HG02970 (cell line): ENCODE results near the gene MCC.

Experiments used
- ATAC-seq: cut with Tn5 transposase; IDR thresholded peaks from one replicate; pipeline ENCODE4 v1.9.1; 2021; ENCODE audit warnings: mild to moderate bottlenecking, moderate library complexity, moderate number of reproducible peaks; ENCODE audit not compliant: unreplicated experiment, low FRiP score

The MCC gene

GRCh38 chr5:113233606-113234005, 254.6 kb downstream of the MCC start:
- no peak for ATAC-seq

- ATAC-seq = no peak
Observed at GRCh38 chr5:113232667-113233066, 255.6 kb downstream of the MCC start.

- no peak for ATAC-seq
Observed at GRCh38 chr5:113232221-113232620, 256.0 kb downstream of the MCC start.

- no peak for ATAC-seq
Observed at GRCh38 chr5:113231653-113232000, 256.6 kb downstream of the MCC start.

GRCh38 chr5:113230711-113231652, 257.3 kb downstream of the MCC start:
- ATAC-seq = no peak

- ATAC-seq = no peak
Observed at GRCh38 chr5:113227798-113228197, 260.5 kb downstream of the MCC start.

GRCh38 chr5:113226116-113226736, 262.0 kb downstream of the MCC start:
- no peak for ATAC-seq

GRCh38 chr5:113225259-113225658, 263.0 kb downstream of the MCC start:
- ATAC-seq = no peak

- no peak for ATAC-seq
Observed at GRCh38 chr5:113224605-113225065, 263.6 kb downstream of the MCC start.

GRCh38 chr5:113223831-113224604, 264.2 kb downstream of the MCC start:
- ATAC-seq = no peak

GRCh38 chr5:113223315-113223714, 264.9 kb downstream of the MCC start:
- ATAC-seq = no peak

- no peak for ATAC-seq
Observed at GRCh38 chr5:113221294-113222176, 266.7 kb downstream of the MCC start.

- no peak for ATAC-seq
Observed at GRCh38 chr5:113219695-113220094, 268.6 kb downstream of the MCC start.

GRCh38 chr5:113218906-113219517, 269.2 kb downstream of the MCC start:
- no peak for ATAC-seq

GRCh38 chr5:113218200-113218599, 270.1 kb downstream of the MCC start:
- no peak for ATAC-seq

- ATAC-seq = no peak
Observed at GRCh38 chr5:113217619-113218184, 270.6 kb downstream of the MCC start.

GRCh38 chr5:113216545-113216944, 271.7 kb downstream of the MCC start:
- no peak for ATAC-seq

GRCh38 chr5:113215401-113216060, 272.7 kb downstream of the MCC start:
- no peak for ATAC-seq
